NOMO-1 treated with dmso at 0.1 percent for 144 hours (cell line): Measurements from ENCODE around the gene SFRP2.

Experiments used
- DNase-seq: peaks from one replicate; lab custom pipeline; 2025; ENCODE audit not compliant: unreplicated experiment; lab: John Stamatoyannopoulos, UW

The SFRP2 gene

GRCh38 chr4:153788413-153789276 is at the start of gene SFRP2:
SFRP2 (minus strand) TSS chr4:153789083; CDS start chr4:153788835, 248 bp downstream.
- peak; percentile 19 for DNase-seq

GRCh38 chr4:153838564-153838963 is 49.7 kb upstream of the SFRP2 start:
- DNase-seq = no peak

- no peak for DNase-seq
These were observed 46.0 kb upstream of the SFRP2 start for GRCh38 chr4:153834901-153835300.

GRCh38 chr4:153832720-153833287 is 43.9 kb upstream of the SFRP2 start:
- no peak for DNase-seq

- no peak for DNase-seq
These were observed 43.2 kb upstream of the SFRP2 start for GRCh38 chr4:153832054-153832453.

- DNase-seq = no peak
These were observed 42.4 kb upstream of the SFRP2 start for GRCh38 chr4:153831245-153831644.

GRCh38 chr4:153825691-153826090 is 36.8 kb upstream of the SFRP2 start:
- DNase-seq = no peak

- DNase-seq = no peak
These were observed 36.2 kb upstream of the SFRP2 start for GRCh38 chr4:153825126-153825525.

- no peak for DNase-seq
These were observed 35.6 kb upstream of the SFRP2 start for GRCh38 chr4:153824501-153824900.

GRCh38 chr4:153823483-153823882 is 34.6 kb upstream of the SFRP2 start:
- no peak for DNase-seq

- DNase-seq = no peak
These were observed 33.4 kb upstream of the SFRP2 start for GRCh38 chr4:153822316-153822715.

- DNase-seq = no peak
These were observed 28.6 kb upstream of the SFRP2 start for GRCh38 chr4:153817466-153817865.

GRCh38 chr4:153816542-153816941 is 27.7 kb upstream of the SFRP2 start:
- no peak for DNase-seq

- no peak for DNase-seq
These were observed 25.9 kb upstream of the SFRP2 start for GRCh38 chr4:153814789-153815188.

- peak; percentile 53 for DNase-seq
These were observed 21.3 kb upstream of the SFRP2 start for GRCh38 chr4:153809916-153810810.

GRCh38 chr4:153809307-153809706 is 20.4 kb upstream of the SFRP2 start:
- DNase-seq = no peak

GRCh38 chr4:153808175-153808574 is 19.3 kb upstream of the SFRP2 start:
- no peak for DNase-seq

GRCh38 chr4:153806073-153806472 is 17.2 kb upstream of the SFRP2 start:
- DNase-seq = no peak

GRCh38 chr4:153804722-153805121 is 15.8 kb upstream of the SFRP2 start:
- no peak for DNase-seq

GRCh38 chr4:153799694-153800074 is 10.8 kb upstream of the SFRP2 start:
- DNase-seq = no peak

GRCh38 chr4:153798901-153799693 is 10.2 kb upstream of the SFRP2 start:
- DNase-seq = no peak
